MM.1S (cell line): ENCODE data around the gene PTMS.

Experiments used
- DNase-seq: peaks from one replicate; pipeline ENCODE4 v3.0.0-alpha.2; 2015
- H2AFZ ChIP-seq: fragments of 300-600 bp; sonication (generic); 2 replicates; pipeline ENCODE4 v1.6.0; 2016; ENCODE audit warnings: antibody characterized with exemption, low read length
- H3F3A ChIP-seq: fragments of 300-600 bp; sonication (generic); 2 replicates; pipeline ENCODE4 v1.6.1; 2016; ENCODE audit warnings: mild to moderate bottlenecking, antibody characterized with exemption, low read length, moderate library complexity, mixed read lengths; ENCODE audit not compliant: insufficient read depth
- H3K27ac ChIP-seq: fragments of 300-600 bp; sonication (generic); 2 replicates; pipeline ENCODE4 v1.5.1; 2016; ENCODE audit warnings: mild to moderate bottlenecking, low read length
- H3K27me3 ChIP-seq: fragments of 300-600 bp; sonication (generic); replicated peaks from 2 replicates; pipeline ENCODE4 v1.6.0; 2016; ENCODE audit warnings: low read length; ENCODE audit not compliant: insufficient read depth
- H3K36me3 ChIP-seq: fragments of 300-600 bp; sonication (generic); replicated peaks from 2 replicates; pipeline ENCODE4 v1.6.1; 2016; ENCODE audit warnings: mild to moderate bottlenecking, low read length, mixed read lengths; ENCODE audit not compliant: insufficient read depth
- H3K4me1 ChIP-seq: fragments of 300-600 bp; sonication (generic); 2 replicates; pipeline ENCODE4 v1.6.1; 2016; ENCODE audit warnings: low read length, mixed read lengths
- H3K4me2 ChIP-seq: fragments of 300-600 bp; sonication (generic); 2 replicates; pipeline ENCODE4 v1.6.0; 2016; ENCODE audit warnings: low read depth, low read length
- H3K4me3 ChIP-seq: fragments of 300-600 bp; sonication (generic); 2 replicates; pipeline ENCODE4 v1.5.1; 2016; ENCODE audit warnings: low read length, mixed read lengths
- H3K79me2 ChIP-seq: fragments of 300-600 bp; sonication (generic); 2 replicates; pipeline ENCODE4 v1.6.1; 2016; ENCODE audit warnings: mixed run types, low read length, mixed read lengths
- H3K9ac ChIP-seq: fragments of 300-600 bp; sonication (generic); 2 replicates; pipeline ENCODE4 v1.6.1; 2016; ENCODE audit warnings: low read length, mixed read lengths
- H3K9me2 ChIP-seq: fragments of 300-600 bp; sonication (generic); replicated peaks from 2 replicates; pipeline ENCODE4 v1.6.1; 2016; ENCODE audit warnings: mild to moderate bottlenecking, low read length, mixed read lengths; ENCODE audit not compliant: insufficient read depth
- H3K9me3 ChIP-seq: fragments of 300-600 bp; sonication (generic); replicated peaks from 2 replicates; pipeline ENCODE4 v1.6.1; 2016; ENCODE audit warnings: mild to moderate bottlenecking, low read length, mixed read lengths; ENCODE audit not compliant: insufficient read depth
- H4K20me1 ChIP-seq: fragments of 300-600 bp; sonication (generic); 2 replicates; pipeline ENCODE4 v1.6.1; 2016; ENCODE audit warnings: mild to moderate bottlenecking, low read length, moderate library complexity, mixed read lengths; ENCODE audit not compliant: insufficient read depth
- CTCF ChIP-seq: fragments of 300-600 bp; sonication (generic); IDR thresholded peaks from 2 replicates; pipeline ENCODE4 v1.5.1; 2016; ENCODE audit warnings: antibody characterized with exemption, low read length, mixed read lengths
- EZH2 ChIP-seq: fragments of 300-600 bp; sonication (generic); optimal IDR thresholded peaks from 2 replicates; pipeline ENCODE3; 2017; ENCODE audit warnings: low read depth, mild to moderate bottlenecking, antibody characterized with exemption, low read length, mixed read lengths
- EZH2phosphoT487 ChIP-seq: fragments of 300-600 bp; sonication (generic); IDR thresholded peaks from 2 replicates; pipeline ENCODE4 v1.6.1; 2018; ENCODE audit warnings: antibody characterized with exemption, low read length

The PTMS gene

GRCh38 chr12:6818645-6819044 is 52.5 kb downstream of the PTMS start:
- Histone ChIP-seq H3K27ac (no peak overlapping the region), H3F3A (no peaks in the 10 kb centered on the region), H2AFZ (no peak overlapping the region), H4K20me1 (no peaks in the 10 kb centered on the region), H3K4me3 (no peak overlapping the region), H3K36me3 (no peaks in the 10 kb centered on the region), H3K4me2 (no peak overlapping the region), H3K79me2 (no peaks in the 10 kb centered on the region), H3K9me3 (no peaks in the 10 kb centered on the region), H3K9me2 (no peaks in the 10 kb centered on the region), H3K9ac (no peak overlapping the region), H3K4me1 (no peaks in the 10 kb centered on the region), H3K27me3 (peaks cover 45% of the 10 kb centered on the region)
- DNase-seq, result no peak
- TF ChIP-seq EZH2phosphoT487 (no peak), CTCF (no peak), EZH2 (no peak)

DNA sequence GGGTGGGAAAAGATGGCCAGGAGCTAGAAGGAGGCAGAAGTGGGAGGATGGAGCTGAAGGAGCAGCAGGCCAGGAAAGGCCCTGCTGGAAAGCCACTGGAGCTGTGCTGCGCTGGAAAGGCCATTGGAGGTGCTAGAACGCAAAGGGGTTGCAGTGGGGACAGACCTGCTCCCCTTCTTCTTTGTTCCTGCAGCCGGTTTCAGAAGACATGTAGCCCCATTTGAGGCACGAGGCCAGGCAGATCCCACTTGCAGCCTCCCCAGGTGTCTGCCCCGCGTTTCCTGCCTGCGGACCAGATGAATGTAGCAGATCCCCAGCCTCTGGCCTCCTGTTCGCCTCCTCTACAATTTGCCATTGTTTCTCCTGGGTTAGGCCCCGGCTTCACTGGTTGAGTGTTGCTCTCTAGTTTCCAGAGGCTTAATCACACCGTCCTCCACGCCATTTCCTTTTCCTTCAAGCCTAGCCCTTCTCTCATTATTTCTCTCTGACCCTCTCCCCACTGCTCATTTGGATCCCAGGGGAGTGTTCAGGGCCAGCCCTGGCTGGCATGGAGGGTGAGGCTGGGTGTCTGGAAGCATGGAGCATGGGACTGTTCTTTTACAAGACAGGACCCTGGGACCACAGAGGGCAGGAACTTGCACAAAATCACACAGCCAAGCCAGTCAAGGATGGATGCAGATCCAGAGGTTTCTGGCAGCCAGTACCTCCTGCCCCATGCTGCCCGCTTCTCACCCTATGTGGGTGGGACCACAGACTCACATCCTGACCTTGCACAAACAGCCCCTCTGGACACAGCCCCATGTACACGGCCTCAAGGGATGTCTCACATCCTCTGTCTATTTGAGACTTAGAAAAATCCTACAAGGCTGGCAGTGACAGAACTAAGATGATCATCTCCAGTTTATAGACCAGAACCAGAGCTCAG is 53.2 kb downstream of the PTMS start:
- H3K27ac ChIP-seq, result no peak overlapping the region
- H3K9me2 ChIP-seq, result no peaks in the 10 kb centered on the region
- H3K9me3 ChIP-seq, result no peaks in the 10 kb centered on the region
- H3F3A ChIP-seq, result no peaks in the 10 kb centered on the region
- no peak overlapping the region for H2AFZ ChIP-seq
- no peak overlapping the region for H3K4me2 ChIP-seq
- no peak overlapping the region for H3K4me3 ChIP-seq
- no peak for DNase-seq
- no peaks in the 10 kb centered on the region for H4K20me1 ChIP-seq
- H3K9ac ChIP-seq, result no peak overlapping the region
- H3K36me3 ChIP-seq, result no peaks in the 10 kb centered on the region
- no peaks in the 10 kb centered on the region for H3K4me1 ChIP-seq
- H3K27me3 ChIP-seq, result peaks cover 50% of the 10 kb centered on the region
- TF ChIP-seq EZH2, result no peak
- no peak for TF ChIP-seq EZH2phosphoT487
- TF ChIP-seq CTCF, result no peak
- H3K79me2 ChIP-seq, result no peaks in the 10 kb centered on the region

DNA sequence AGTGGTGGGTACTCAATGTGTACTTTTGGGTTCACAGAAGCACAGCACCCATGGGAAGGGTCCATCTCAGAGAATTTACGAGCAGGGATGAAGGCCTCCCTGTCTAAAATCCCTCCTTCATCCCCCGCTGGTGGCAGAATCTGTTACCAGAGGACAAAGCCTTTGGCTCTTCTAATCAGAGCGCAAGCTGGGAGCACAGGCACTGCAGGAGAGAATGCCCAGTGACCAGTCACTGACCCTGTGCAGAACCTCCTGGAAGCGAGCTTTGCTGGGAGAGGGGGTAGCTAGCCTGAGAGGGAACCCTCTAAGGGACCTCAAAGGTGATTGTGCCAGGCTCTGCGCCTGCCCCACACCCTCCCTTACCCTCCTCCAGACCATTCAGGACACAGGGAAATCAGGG is 54.0 kb downstream of the PTMS start:
- H3K4me1 ChIP-seq, result no peaks in the 10 kb centered on the region
- no peak overlapping the region for H3K27ac ChIP-seq
- DNase-seq, result no peak

More for the DNA sequence above, 54.0 kb downstream of the PTMS start:
- TF ChIP-seq EZH2 (no peak), EZH2phosphoT487 (no peak)
- peaks cover 58% of the 10 kb centered on the region for H3K27me3 ChIP-seq
- H3K9ac ChIP-seq, result no peak overlapping the region
- no peaks in the 10 kb centered on the region for H3K79me2 ChIP-seq
- H4K20me1 ChIP-seq, result no peaks in the 10 kb centered on the region
- H3K9me3 ChIP-seq, result no peaks in the 10 kb centered on the region
- no peaks in the 10 kb centered on the region for H3K9me2 ChIP-seq
- no peak overlapping the region for H2AFZ ChIP-seq
- no peak overlapping the region for H3K4me2 ChIP-seq
- H3K36me3 ChIP-seq, result no peaks in the 10 kb centered on the region
- H3F3A ChIP-seq, result no peaks in the 10 kb centered on the region
- no peak overlapping the region for H3K4me3 ChIP-seq
